CD4-positive, alpha-beta T cell treated with Interleukin-2 at 100 ng/mL for 4 hours (primary cell): ENCODE data around the gene ENTPD2.
A peak's percentile ranks its signal among the peaks of the same experiment; 100 is the strongest.

Experiments used
- DNase-seq: peaks from one replicate; pipeline ENCODE4 v3.0.0-alpha.2; 2020; ENCODE audit warnings: low spot score

Gene ENTPD2

DNA sequence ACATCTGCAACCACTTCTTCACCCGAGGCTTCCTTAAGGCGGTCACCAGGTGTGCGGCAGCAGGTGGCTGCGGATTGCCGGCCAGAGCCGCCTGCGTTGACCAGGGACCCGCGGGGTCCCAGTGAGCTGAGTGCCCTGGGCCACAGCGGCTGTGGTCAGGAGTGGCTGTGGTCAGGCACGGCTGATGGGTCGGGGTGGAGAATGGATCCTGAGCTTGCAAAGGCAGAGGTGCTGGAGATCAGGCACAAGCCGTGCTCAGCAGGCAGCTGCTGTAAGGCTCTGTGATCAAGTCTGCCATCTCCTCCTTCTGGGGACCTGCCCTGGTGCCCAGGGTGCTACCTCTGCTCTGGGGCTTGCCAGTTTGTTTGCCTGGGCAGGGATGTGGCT lies 25.5 kb upstream of the ENTPD2 start:
- no peak for DNase-seq

DNA sequence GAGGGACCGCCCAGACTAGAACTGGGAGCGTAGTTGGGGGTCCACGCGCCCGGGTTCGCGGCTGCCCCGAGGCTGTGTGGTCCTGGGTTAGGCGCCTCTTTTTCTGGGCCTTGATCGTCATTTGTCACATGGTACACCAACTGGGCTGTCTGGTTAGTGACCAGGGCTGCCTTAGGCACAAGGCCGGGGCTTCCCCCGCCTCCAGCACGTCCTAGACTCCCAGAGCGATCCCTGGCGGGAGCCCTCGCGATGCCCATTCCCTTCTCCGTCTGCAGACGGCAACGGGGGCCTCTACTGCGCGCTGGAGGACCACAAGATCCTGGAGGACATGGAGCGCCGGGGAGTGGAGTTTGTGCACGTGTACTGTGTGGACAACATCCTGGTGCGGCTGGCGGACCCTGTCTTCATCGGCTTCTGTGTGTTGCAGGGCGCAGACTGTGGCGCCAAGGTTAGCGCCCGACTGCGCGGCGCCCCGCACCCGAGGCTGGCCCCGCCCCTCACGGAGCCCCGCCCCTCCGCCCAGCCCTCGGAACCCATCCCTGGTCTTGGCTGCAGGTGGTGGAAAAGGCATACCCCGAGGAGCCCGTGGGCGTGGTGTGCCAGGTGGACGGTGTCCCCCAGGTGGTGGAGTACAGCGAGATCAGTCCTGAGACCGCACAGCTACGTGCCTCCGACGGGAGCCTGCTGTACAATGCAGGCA lies 25.0 kb upstream of the ENTPD2 start:
- no peak for DNase-seq

DNA sequence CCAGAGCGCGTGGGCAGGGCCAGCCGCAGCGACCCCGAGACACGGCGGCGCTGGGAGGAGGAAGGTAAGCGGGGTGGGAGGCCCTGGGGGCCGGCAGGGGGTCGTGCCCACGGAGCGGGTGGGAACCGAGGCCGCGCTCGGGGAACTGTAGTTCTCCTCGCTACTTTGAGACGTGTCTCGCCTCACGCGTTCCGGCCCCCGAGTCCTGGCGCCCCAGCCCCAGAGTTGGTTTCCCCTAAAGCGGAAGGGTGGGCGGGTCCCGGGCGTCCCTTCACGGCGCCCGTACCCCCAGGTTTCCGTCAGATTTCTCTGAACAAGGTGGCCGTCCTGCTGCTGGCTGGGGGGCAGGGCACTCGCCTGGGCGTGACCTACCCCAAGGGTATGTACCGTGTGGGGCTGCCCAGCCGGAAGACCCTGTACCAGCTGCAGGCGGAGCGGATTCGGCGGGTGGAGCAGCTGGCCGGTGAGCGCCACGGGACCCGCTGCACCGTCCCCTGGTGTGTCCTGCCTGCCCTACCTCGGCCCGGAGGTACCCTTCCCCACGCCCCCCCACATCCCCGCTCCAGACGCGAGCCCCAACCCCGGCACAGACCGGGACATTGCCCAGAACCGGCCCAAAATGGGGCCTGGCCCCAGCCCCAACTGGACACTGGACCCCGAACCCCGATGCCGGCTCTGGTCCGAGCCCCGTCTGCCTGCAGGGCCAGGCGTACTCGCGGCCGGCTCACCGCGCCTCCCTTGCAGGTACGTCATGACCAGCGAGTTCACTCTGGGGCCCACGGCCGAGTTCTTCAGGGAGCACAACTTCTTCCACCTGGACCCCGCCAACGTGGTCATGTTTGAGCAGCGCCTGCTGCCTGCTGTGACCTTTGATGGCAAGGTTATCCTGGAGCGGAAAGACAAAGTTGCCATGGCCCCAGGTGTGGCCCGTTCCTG lies 24.2 kb upstream of the ENTPD2 start:
- DNase-seq: peak; percentile 43

DNA sequence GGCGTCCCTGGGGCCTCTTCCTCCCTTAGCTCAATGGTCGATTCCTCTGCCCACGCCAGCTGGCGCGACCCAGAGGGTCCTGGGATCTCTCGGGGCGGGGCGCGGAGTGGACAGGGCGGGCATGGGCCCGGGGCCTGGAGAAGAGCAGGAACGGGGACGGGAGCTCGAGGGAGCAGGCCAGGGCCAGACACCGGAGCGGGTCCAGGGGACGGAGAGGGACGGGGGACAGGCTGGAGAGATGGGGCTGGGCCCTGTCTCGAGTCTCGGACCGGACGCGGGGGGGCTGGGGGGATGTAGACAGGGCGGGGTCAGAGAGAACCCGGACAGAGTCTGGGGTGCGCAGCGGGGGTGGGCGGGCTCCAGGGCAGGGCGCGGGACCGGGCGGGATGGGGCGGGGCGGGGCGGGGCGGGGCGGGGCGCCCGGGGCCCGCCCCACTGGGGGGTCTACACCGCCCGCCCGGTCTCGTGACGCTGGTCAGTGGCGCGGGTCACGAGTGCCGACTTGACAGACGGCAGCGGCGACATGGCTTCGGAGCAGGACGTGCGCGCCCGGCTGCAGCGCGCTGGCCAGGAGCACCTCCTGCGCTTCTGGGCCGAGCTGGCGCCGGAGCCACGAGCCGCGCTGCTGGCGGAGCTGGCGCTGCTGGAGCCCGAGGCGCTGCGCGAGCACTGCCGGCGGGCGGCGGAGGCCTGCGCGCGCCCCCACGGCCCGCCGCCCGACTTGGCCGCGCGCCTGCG lies 23.3 kb upstream of the ENTPD2 start, which contains the start of gene UAP1L1:
Gene UAP1L1, plus strand, starts transcription at position 508 of the 738 bp plus-strand sequence. Its CDS starts 16 bp downstream, at position 524.
- peak; percentile 47 for DNase-seq

DNA sequence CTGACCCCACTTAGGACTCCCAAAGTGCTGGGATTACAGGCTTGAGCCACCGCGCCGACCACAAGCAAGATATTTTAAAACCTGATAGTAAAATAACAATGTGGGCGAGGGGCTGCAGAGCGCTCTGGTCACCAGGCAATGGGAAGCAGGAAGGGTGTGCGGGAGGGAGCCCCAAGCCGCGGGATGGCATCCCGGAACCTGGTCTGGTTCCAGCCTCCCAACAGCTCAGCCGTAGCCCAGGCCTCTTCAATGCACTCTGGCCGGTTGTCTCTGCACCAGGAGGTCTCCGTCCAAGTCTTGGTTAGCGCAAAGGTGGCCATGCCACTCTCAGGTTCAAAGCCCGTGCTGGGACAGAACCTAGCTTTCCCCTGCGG lies 22.8 kb upstream of the ENTPD2 start:
- DNase-seq: no peak

DNA sequence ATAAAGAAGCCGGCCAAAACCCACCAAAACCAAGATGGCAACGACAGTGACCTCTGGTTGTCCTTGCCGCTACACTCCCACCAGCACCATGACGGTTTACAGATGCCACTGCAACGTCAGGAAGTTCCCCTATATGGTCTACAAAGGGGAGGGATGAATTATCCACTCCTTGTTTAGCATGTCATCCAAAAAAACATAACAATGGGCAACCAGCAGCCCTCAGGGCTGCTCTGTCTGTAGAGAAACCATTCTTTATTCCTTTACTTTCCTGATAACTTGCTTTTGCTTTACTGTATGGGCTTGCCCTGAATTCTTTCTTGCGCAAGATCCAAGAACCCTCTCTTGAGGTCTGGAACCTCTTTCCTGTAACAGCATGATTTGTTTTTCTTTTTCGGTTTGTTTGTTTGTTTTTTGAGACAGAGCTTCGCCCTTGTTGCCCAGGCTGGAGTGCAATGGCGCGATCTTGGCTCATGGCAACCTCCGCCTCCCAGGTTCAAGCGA lies 21.5 kb upstream of the ENTPD2 start:
- no peak for DNase-seq

DNA sequence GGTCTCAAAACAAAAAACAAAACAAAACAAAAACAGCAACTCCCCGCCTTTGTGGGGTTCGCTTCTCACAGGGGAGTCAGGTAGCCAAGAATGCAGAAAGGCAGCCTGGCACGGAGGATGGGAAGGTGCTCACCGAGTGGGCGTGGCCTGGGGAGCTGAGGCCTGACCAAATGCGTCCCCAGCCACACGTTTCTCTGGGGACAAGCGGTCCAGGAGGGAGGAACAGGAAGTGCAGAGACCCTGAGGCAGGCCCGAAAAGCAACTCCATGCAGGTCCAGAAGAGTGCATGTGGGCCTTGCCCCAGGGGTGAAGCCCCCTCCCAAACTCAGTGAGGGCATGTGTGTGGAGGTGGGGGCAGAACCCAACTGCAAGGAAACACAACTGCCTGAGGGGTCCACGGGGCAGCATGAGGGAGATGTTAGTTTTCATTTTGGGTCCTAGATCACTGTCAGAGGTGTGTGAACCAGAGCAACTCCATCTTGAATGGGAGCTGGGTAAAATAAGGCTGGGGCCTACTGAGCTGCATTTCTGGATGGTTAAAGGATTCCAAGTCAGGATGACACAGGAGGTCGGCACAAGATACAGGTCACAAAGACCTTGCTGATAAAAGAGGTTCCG lies 20.9 kb upstream of the ENTPD2 start:
- no peak for DNase-seq

DNA sequence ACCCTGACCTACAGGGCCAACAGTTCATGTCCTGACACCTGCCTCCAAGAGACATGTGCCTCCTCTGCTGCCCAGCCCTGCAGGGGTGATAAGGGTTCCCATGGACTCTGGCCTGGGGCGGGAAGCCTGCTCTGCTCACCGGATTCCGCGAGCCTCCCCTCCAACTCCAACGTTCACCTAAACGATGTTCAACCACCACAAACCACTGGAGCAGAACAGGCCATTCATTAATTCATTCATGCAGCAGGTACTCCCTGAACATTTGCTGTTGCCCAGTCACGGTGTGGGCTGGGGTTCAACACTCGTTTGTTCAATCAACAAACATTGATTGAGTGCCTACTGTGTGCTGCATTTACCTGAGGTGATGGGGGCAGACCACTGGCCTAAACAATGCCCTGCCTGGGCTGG lies 20.1 kb upstream of the ENTPD2 start:
- no peak for DNase-seq

DNA sequence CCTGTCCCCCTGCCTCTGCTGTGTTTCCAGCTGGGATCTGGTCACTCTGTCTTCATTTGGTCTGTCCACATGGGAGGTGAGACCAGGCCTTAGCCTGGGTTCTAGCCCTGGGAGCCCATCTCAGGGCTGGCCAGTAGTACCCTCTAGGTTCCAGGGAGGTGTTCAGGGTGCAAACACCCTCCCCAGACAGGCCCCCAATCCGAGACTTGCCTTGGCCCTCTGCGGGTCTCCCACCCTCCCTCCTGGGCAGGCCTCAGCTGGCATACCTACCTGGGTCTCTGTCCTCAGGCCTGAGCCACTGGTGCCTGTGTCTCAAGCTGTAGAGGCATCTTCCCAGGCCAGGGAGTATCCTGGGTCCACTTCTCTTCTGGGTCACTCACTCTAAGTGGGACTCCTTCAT lies 17.4 kb upstream of the ENTPD2 start:
- DNase-seq: no peak

DNA sequence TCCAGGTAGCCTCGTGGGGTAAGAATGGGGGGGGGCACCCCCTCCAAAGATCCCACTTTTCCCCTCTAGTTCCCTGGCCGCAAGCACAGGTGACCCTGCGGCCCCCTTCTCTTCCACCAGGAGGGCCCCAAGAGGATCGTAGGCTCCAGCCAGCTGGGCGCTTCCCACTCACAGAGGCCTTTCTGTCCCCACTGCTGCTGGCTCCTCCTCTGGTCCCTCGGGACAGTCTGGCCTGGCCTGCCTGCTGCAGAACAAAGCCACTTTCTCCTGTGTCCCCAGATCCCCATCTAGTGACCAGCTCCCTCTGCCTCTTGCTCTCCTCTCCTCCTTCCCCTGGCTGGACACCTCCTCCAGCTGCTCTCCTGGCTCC lies 17.0 kb upstream of the ENTPD2 start:
- no peak for DNase-seq

DNA sequence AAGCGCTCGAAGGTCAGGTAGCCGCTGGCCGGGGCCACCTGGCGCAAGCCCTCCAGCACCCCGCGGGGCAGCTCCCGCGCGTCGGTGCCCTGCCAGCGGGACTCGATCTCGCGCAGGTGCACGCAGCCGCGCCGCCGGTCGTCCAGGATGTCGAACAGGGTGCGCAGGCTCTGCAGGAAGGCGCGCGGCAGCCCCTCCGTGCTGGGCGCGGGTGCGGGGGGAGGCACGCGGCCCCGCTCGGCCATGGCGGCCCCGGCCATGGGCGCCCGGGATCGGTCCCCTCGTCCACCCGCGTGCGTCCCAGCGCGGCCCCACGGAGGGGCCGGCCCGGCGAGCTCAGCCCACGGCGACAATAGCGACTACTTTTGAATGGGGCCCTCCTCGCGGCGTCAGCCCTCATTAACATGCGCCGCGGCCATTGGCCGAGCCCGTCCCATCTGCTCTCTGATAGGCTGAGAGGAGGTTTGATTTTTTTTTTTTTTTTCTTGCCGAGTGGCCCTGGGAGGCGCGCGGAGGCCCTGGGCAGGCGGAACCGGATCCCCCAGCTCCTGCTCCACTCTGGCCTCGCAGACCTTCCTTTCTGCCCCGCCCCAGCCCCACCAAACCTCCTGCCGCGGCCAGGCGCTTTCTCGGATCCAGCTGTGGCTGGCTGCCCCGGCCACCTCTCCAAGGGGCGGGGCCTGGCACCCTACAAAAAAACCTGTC lies 16.5 kb upstream of the ENTPD2 start, which contains the start of gene SAPCD2:
Gene SAPCD2, minus strand, starts transcription at position 357 of the 705 bp plus-strand sequence. Its CDS starts 97 bp downstream, at position 260.
- DNase-seq: peak; percentile 84

DNA sequence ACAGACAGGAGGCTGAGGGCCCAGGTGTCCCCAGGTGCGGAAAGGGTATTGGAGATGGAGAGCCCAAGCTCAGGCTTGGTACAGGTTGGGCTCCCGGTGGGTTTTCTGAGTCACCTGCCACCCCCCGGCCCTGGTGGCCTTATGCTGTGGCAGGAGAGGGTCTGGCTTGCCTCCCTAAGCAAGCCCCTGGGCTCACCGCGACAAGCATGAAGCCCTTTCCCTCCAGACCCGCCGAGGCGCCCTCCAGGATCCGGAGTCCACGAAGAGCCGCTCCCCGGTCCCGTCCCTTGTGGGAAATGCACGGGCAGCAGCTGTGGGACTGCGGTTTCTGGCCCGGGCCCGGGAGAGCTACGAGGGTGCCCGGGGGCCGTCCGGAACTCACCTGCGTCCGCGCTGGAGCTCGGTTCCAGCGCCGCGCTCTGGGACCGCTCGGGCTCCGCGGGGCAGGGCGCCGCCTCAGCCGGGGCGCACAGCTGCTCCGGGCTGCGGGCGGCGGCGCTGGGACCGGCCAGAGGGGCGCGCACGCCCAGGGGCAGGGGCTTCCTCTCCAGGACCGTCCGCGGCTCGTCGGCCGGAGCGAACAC lies 15.7 kb upstream of the ENTPD2 start:
- DNase-seq: no peak

DNA sequence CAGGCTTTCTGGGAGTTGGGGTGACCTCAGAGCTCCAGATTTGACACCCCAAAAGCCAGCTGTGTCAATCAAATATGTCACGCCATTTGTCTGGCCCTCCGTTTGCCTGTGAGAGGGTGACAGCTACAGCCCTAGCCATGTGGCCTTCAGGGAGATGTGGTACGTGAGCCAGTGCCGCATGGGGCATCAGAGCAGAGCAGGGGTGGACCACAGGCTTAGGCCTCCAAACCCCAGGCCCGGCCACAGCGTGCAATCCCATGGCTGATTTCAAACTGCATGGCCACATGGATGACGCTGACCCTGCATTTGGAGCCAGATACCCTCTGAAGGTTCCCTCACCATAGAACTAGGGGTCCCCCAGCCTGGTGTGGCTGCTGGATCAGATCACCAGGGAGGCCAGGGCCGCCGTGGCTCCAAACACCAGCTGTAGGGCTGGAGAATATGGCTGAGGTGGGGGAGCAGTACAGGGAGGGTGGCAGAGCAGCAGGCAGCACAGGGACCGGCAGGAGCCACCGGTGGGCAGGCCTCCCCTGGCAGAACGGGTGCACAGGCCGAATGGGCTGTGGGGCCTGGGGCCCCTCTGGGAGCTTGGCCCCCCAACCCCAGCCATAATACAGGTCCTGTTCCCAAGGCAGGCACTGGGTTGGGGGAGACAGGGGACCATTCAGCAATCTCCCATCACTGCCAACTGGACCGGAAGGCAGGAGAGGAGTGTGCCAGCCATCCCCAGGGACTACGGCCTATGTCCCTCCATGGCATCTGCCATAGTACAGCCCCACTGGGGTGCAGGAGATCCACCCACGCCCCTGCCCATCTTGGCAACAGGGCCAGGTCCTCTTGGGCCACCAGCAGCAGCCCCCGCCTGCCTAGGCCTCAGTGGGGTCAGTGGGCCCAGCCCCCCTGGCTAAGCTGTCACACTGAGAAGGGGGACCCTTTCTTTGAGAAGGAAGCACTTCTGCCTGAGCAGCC lies 15.0 kb upstream of the ENTPD2 start:
- DNase-seq: no peak

DNA sequence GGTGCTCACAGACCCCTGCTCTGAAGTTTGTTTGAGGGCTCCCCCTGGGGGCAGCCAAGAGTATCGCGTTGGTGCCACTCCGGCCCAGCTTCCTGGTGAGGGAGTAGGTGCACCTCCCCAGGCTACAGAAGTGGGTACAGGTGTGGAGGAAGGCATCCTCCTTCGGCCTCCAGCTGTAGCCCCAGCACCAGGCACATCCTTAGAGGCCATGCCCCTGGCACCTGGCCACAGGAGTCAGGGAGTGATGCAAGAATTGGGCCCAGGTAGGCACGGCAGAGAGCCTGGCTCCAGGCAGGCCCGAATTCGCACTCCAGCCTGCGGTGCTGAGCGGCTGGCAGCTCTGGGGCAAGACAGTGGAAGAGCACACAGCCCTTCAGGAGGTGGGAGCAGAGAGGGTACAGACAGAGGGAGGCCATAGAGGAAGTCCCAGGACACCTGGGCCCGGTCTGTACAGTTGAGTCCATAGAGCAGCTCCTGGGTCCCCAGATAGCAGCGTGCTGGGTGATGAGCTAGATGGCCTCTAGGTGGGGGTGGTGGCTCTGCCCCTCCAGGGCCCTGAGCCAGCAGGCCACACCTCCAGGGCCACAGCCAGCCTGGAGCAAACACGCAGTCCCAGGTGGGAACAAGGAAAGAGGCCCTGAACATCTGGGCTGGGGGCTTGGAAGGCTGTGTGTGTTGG lies 14.1 kb upstream of the ENTPD2 start:
- DNase-seq: peak; percentile 90

DNA sequence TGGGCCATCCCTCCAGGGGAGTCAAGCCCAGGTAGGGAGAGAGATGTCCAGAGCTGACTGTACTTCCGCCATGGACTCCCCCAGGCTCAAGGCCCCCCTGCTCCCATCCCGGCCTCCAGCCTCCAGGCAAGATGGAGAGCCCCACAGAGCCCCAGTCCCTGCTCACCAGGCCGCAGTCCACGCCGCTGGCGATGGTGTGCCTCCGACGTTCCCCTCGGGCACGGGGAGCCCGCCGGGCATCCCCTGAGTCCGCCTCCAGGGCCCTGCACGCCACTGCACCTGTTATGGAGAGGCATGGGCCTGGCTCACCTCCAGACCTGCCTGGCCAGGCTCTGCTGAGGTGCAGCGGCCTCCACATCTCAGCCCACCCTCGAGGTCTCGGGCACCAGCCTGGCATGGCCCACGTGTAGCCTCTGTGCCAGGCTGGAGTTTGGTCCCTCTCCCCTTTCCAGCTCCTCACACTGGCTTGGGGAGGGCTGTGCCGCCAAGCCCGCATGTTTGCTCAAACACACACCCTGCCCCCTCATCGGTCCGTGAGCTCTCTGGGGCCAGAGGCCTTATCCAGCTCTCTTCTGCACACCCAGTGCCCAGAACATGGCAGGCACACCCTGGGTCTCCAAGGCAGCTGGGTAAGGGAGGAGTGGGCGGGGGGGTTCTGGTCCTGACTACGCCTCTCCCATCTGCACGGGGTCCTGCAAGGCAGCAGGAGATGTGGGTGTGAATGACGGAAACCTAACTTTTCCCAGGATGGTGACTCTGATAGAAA lies 12.4 kb upstream of the ENTPD2 start:
- DNase-seq: no peak

DNA sequence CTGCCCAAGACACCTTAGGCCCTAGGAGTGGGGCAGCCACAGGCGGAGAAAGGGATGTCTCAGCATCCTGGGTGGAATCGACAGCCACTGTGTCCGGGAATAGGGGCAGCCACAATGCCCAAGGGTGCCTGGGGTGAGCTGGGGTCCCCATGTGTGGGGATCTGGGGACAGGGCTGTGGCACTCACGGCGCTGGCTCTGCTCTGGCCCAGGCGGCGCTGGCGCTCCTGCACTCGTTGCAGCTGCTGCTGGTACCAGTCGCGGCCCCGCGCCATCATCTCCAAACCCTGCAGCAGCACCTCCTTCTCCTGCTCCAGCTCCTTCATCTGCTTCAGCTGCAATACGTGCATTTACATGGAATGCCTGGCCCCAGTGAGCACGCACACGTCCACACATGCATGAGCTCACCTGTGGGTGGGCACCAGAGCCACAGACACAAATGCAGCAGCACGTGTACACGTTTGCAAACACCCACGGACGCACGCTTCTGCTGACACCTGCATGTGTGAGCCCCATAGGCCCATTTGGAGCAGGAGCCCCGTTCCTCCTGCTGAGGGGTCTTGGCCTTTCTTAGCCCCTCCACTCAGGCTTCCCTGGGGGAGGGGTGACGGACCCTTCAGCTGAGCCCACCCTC lies 11.6 kb upstream of the ENTPD2 start:
- DNase-seq: no peak

DNA sequence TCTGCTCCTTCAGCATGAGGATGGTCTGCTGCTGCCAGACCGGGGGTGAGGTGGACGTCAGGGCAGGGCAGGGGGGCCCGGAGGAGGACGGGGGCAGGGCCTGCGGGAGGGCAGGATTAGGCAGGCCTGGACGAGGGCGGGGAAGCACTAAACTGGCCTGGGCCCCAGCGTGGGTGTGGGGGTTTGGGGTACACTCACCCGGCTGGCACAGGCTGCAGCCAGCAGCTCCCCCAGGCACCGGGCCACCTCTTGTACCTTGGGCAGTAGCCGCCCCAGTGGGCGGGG lies 11.0 kb upstream of the ENTPD2 start:
- DNase-seq: no peak
